Ovary (tissue), 3 donors: ENCODE data around the gene AGAP6.

Experiments used
- CTCF ChIP-seq, 3 donors: fragments of 450-650 bp in 2 of 3; fragments of 200-600 bp in 1 of 3; IDR thresholded peaks; one replicate each; pipeline versions ENCODE4 v1.5.1 to v1.8.0; 2016 to 2022; ENCODE audit warnings: antibody characterized with exemption in 3 of 3, mild to moderate bottlenecking in 1 of 3
- EP300 ChIP-seq: sonication (generic); formaldehyde crosslinking; IDR thresholded peaks from one replicate; pipeline ENCODE4 v1.6.1; 2017; ENCODE audit warnings: antibody characterized with exemption
- POLR2A ChIP-seq: fragments of 450-650 bp; IDR thresholded peaks from one replicate; pipeline ENCODE4 v1.6.1; 2017; ENCODE audit warnings: antibody characterized with exemption, mild to moderate bottlenecking, moderate library complexity
- donor health status: DM: no; HTN: no; CAD: no.

GRCh38 chr10:50025627-50026026 lies 37.4 kb downstream of the AGAP6 start:
- TF ChIP-seq CTCF (IDR thresholded peaks at IDR 0.05), result no peak
- TF ChIP-seq POLR2A, result no peak
- no peak for TF ChIP-seq EP300
